Neural progenitor cell (in vitro differentiated cells): ENCODE data around the gene MTFR1L. TPM values are rescaled to one million over a fixed set of nuclear protein-coding genes. Genes with fewer than 3 reads are reported as not detected.
A peak's percentile ranks its signal among the peaks of the same experiment; 100 is the strongest.

Experiments used
- DNase-seq: peaks from one replicate; pipeline ENCODE4 v3.0.0-alpha.2; 2016; ENCODE audit warnings: low spot score
- H2AFZ ChIP-seq: fragments of 200-600 bp; sonication (generic); replicated peaks from 2 replicates; pipeline ENCODE4 v1.6.1; 2016; ENCODE audit warnings: antibody characterized with exemption
- H3F3A ChIP-seq: fragments of 200-600 bp; sonication (generic); 2 replicates; pipeline ENCODE4 v1.6.1; 2016; ENCODE audit warnings: antibody characterized with exemption, low read depth
- H3K27ac ChIP-seq: fragments of 200-600 bp; sonication (generic); 2 replicates; pipeline ENCODE4 v1.5.1; 2016; ENCODE audit warnings: mild to moderate bottlenecking
- H3K27me3 ChIP-seq: fragments of 200-600 bp; sonication (generic); 2 replicates; pipeline ENCODE4 v1.6.1; 2016; ENCODE audit warnings: mild to moderate bottlenecking, moderate library complexity
- H3K36me3 ChIP-seq: fragments of 200-600 bp; sonication (generic); 2 replicates; pipeline ENCODE4 v1.5.1; 2016
- H3K4me1 ChIP-seq: fragments of 200-600 bp; sonication (generic); 2 replicates; pipeline ENCODE4 v1.6.1; 2016; ENCODE audit warnings: mixed run types
- H3K4me2 ChIP-seq: fragments of 200-600 bp; sonication (generic); 2 replicates; pipeline ENCODE4 v1.6.1; 2016
- H3K4me3 ChIP-seq: fragments of 200-600 bp; sonication (generic); 2 replicates; pipeline ENCODE4 v1.5.1; 2016
- H3K79me2 ChIP-seq: fragments of 200-600 bp; sonication (generic); 2 replicates; pipeline ENCODE4 v1.6.1; 2016; ENCODE audit warnings: low read depth
- H3K9ac ChIP-seq: fragments of 200-600 bp; sonication (generic); 2 replicates; pipeline ENCODE4 v1.6.1; 2016
- H3K9me3 ChIP-seq: fragments of 200-600 bp; sonication (generic); 2 replicates; pipeline ENCODE4 v1.5.1; 2016; ENCODE audit warnings: low read depth
- H4K20me1 ChIP-seq: fragments of 200-600 bp; sonication (generic); 2 replicates; pipeline ENCODE4 v1.6.1; 2016; ENCODE audit warnings: low read depth
- H3K27ac Mint-ChIP-seq: 3 replicates; pipeline ENCODE4 v1.8.0; 2021; ENCODE audit warnings: mixed read lengths
- H3K27me3 Mint-ChIP-seq: 2 replicates; pipeline ENCODE4 v1.8.0; 2022; ENCODE audit warnings: low read depth, mild to moderate bottlenecking, inconsistent platforms, moderate library complexity, mixed read lengths; ENCODE audit not compliant: insufficient read depth
- H3K36me3 Mint-ChIP-seq: 3 replicates; pipeline ENCODE4 v1.8.0; 2021; ENCODE audit warnings: mixed read lengths
- H3K4me1 Mint-ChIP-seq: 3 replicates; pipeline ENCODE4 v1.8.0; 2021; ENCODE audit warnings: mixed read lengths
- H3K4me3 Mint-ChIP-seq: 3 replicates; pipeline ENCODE4 v1.8.0; 2021; ENCODE audit warnings: mild to moderate bottlenecking, moderate library complexity, mixed read lengths
- H3K9me3 Mint-ChIP-seq: 3 replicates; pipeline ENCODE4 v1.8.0; 2020; ENCODE audit warnings: mixed read lengths
- EZH2 ChIP-seq: fragments of 200-600 bp; sonication (generic); IDR thresholded peaks from 2 replicates; pipeline ENCODE4 v1.6.1; 2017; ENCODE audit warnings: antibody characterized with exemption, mild to moderate bottlenecking, moderate library complexity
- EZH2phosphoT487 ChIP-seq: fragments of 200-600 bp; sonication (generic); IDR thresholded peaks from 2 replicates; pipeline ENCODE4 v1.6.1; 2017; ENCODE audit warnings: antibody characterized with exemption
- total RNA-seq: library from RNA; depleted of rRNA; stranded (reverse); fragments of >200 nt; gene quantifications from 2 replicates; pipeline ENCODE4 v1.2.3, GENCODE V29; 2015; ENCODE audit warnings: low replicate concordance
- TF ChIP-seq, protein P1 (sequence below): fragments of 200-600 bp; sonication (generic); IDR thresholded peaks from 2 replicates; pipeline ENCODE4 v1.5.1; 2017; ENCODE audit warnings: antibody characterized with exemption, mild to moderate bottlenecking

MTFR1L gene
- total RNA-seq, 1 donor from 2014 or later: 20.7 TPM

DNA sequence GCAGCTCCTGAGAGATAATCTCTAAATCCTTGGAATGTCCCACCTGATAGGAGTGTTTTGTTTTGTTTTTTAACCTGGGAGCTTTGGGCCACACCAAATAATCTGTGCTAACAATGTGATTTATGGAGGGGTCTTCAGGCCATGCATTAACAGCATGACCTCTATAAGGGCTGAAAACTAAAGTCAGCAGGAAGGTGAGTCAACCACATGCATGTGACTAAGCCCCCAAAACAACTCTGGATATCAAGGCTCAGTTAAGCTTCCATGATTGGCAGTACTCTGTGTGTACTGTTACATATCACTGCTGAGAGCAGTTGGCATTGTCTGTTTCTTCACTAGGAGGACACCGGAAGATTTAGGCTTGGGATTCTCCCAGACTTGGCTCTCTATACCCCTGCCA lies 28.8 kb downstream of the MTFR1L start:
- H3K79me2 ChIP-seq: peaks cover 86% of the 10 kb centered on the region
- Mint-ChIP-seq H3K36me3 (no peaks in the 10 kb centered on the region), H3K4me3 (no peak overlapping the region), H3K27me3 (no peaks in the 10 kb centered on the region), H3K27ac (peak overlapping the region; percentile 28), H3K4me1 (peaks cover 24% of the 10 kb centered on the region), H3K9me3 (no peaks in the 10 kb centered on the region)
- H3K27me3 ChIP-seq: no peaks in the 10 kb centered on the region
- DNase-seq: no peak
- TF ChIP-seq, protein P1, sequence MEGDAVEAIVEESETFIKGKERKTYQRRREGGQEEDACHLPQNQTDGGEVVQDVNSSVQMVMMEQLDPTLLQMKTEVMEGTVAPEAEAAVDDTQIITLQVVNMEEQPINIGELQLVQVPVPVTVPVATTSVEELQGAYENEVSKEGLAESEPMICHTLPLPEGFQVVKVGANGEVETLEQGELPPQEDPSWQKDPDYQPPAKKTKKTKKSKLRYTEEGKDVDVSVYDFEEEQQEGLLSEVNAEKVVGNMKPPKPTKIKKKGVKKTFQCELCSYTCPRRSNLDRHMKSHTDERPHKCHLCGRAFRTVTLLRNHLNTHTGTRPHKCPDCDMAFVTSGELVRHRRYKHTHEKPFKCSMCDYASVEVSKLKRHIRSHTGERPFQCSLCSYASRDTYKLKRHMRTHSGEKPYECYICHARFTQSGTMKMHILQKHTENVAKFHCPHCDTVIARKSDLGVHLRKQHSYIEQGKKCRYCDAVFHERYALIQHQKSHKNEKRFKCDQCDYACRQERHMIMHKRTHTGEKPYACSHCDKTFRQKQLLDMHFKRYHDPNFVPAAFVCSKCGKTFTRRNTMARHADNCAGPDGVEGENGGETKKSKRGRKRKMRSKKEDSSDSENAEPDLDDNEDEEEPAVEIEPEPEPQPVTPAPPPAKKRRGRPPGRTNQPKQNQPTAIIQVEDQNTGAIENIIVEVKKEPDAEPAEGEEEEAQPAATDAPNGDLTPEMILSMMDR: no peak
- TF ChIP-seq EZH2 (no peak), EZH2phosphoT487 (no peak)
- H3K4me1 ChIP-seq: no peaks in the 10 kb centered on the region
- H4K20me1 ChIP-seq: no peaks in the 10 kb centered on the region
- H3K9me3 ChIP-seq: no peaks in the 10 kb centered on the region
- no peak overlapping the region for H2AFZ ChIP-seq
- H3K9ac ChIP-seq: no peak overlapping the region
- no peaks in the 10 kb centered on the region for H3K36me3 ChIP-seq
- no peak overlapping the region for H3K27ac ChIP-seq
- H3K4me3 ChIP-seq: no peak overlapping the region
- H3K4me2 ChIP-seq: no peak overlapping the region
- no peaks in the 10 kb centered on the region for H3F3A ChIP-seq

GRCh38 chr1:25854554-25854953 lies 34.8 kb downstream of the MTFR1L start:
- Histone ChIP-seq H3K79me2 (peaks cover 86% of the 10 kb centered on the region), H3K27me3 (no peaks in the 10 kb centered on the region), H3K4me1 (peaks cover 9% of the 10 kb centered on the region), H3K9ac (no peak overlapping the region), H3K27ac (no peak overlapping the region), H4K20me1 (no peaks in the 10 kb centered on the region), H3K36me3 (no peaks in the 10 kb centered on the region), H2AFZ (no peak overlapping the region), H3K4me3 (no peak overlapping the region), H3K9me3 (no peaks in the 10 kb centered on the region), H3K4me2 (no peak overlapping the region), H3F3A (peaks cover 9% of the 10 kb centered on the region)
- H3K4me1 Mint-ChIP-seq: peaks cover 10% of the 10 kb centered on the region
- no peak for TF ChIP-seq EZH2
- TF ChIP-seq, protein P1: no peak
- no peak for TF ChIP-seq EZH2phosphoT487
- no peak overlapping the region for H3K4me3 Mint-ChIP-seq
- H3K27ac Mint-ChIP-seq: no peak overlapping the region
- H3K36me3 Mint-ChIP-seq: peaks cover 2% of the 10 kb centered on the region
- no peak for DNase-seq
- no peaks in the 10 kb centered on the region for H3K9me3 Mint-ChIP-seq
- no peaks in the 10 kb centered on the region for H3K27me3 Mint-ChIP-seq

DNA sequence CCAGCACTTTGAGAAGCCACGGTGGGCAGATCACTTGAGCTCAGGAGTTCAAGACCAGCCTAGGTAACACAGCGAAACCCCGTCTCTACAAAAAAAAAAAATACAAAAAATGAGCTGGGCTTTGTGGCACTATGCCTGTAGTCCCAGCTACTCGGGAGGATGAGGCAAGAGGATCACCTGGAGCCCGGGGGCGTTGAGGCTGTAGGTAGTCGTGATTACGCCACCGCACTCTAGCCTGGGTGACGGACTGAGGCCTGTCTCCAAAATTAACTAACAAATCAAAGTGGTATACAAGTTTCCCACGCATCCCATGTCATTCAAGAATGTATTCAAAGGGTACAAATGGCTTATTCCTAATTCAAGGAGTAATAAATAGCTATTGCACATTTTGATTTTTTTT lies 37.1 kb downstream of the MTFR1L start:
- no peak overlapping the region for H3K27ac ChIP-seq
- no peak overlapping the region for H3K9ac ChIP-seq
- H3K27me3 ChIP-seq: no peaks in the 10 kb centered on the region
- H3K4me1 ChIP-seq: peaks cover 12% of the 10 kb centered on the region
- no peak for DNase-seq
- Mint-ChIP-seq H3K36me3 (peaks cover 2% of the 10 kb centered on the region), H3K9me3 (no peaks in the 10 kb centered on the region), H3K4me1 (peaks cover 23% of the 10 kb centered on the region), H3K27me3 (peaks cover 3% of the 10 kb centered on the region), H3K27ac (no peak overlapping the region), H3K4me3 (no peak overlapping the region)
- no peak overlapping the region for H3K4me2 ChIP-seq
- H2AFZ ChIP-seq: no peak overlapping the region
- peaks cover 4% of the 10 kb centered on the region for H4K20me1 ChIP-seq
- TF ChIP-seq EZH2 (no peak), EZH2phosphoT487 (no peak)
- TF ChIP-seq, protein P1: no peak
- peaks cover 68% of the 10 kb centered on the region for H3K79me2 ChIP-seq
- H3F3A ChIP-seq: peaks cover 9% of the 10 kb centered on the region
- no peaks in the 10 kb centered on the region for H3K9me3 ChIP-seq
- no peak overlapping the region for H3K4me3 ChIP-seq
- no peaks in the 10 kb centered on the region for H3K36me3 ChIP-seq
